Breast epithelium (tissue), 3 donors: ENCODE data around the gene GNAQ.

Source experiments
- POLR2AphosphoS5 ChIP-seq, 3 donors: sonication (generic); formaldehyde crosslinking; IDR thresholded peaks; one replicate each; pipeline ENCODE4 v1.6.1; 2017; ENCODE audit warnings: antibody characterized with exemption in 3 of 3
- TF ChIP-seq, protein P1 (sequence below), 3 donors: fragments of 450-650 bp; IDR thresholded peaks; one replicate each; pipeline ENCODE4 v1.5.1; 2016 to 2017; ENCODE audit warnings: antibody characterized with exemption in 3 of 3, mild to moderate bottlenecking in 3 of 3, moderate library complexity in 3 of 3

DNA sequence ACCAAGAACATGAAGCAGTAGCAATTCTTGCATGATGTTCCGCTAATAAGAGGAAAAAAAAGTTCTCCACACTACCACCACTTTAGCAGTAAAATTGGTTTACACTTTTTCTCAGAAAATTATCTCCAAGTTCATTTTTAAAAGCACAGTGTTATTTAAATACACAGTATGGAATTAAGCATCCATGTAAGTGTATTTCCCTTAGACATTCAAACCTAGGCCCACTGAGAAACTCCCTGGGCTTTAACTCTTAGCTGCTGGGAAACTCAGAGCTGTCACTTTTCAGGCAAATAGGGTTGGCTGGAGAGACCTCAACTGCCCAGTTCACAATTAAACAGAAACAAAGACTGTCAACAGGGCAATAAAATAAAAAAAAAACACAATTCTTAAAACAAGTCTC lies 2.7 kb downstream of the GNAQ start:
- TF ChIP-seq, protein P1, sequence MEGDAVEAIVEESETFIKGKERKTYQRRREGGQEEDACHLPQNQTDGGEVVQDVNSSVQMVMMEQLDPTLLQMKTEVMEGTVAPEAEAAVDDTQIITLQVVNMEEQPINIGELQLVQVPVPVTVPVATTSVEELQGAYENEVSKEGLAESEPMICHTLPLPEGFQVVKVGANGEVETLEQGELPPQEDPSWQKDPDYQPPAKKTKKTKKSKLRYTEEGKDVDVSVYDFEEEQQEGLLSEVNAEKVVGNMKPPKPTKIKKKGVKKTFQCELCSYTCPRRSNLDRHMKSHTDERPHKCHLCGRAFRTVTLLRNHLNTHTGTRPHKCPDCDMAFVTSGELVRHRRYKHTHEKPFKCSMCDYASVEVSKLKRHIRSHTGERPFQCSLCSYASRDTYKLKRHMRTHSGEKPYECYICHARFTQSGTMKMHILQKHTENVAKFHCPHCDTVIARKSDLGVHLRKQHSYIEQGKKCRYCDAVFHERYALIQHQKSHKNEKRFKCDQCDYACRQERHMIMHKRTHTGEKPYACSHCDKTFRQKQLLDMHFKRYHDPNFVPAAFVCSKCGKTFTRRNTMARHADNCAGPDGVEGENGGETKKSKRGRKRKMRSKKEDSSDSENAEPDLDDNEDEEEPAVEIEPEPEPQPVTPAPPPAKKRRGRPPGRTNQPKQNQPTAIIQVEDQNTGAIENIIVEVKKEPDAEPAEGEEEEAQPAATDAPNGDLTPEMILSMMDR (IDR thresholded peaks at IDR 0.05), result no peak
- TF ChIP-seq POLR2AphosphoS5 (IDR thresholded peaks at IDR 0.05), result no peak
